Heart left ventricle (tissue), 16 donors: Measurements from ENCODE around the gene TMEM30B. TPM values are rescaled to one million over a fixed set of nuclear protein-coding genes. Genes with fewer than 3 reads are reported as not detected.

Experiments
- ATAC-seq, 4 donors: fragments of 200-7000 bp; cut with Tn5 transposase; one replicate each; pipeline ENCODE4 v1.9.1; 2020 to 2022; ENCODE audit warnings: moderate library complexity in 4 of 4, mild to moderate bottlenecking in 3 of 4, moderate number of reproducible peaks in 1 of 4
- DNase-seq, 5 donors: peaks; one replicate each; pipeline ENCODE4 v3.0.0-alpha.2; 2020
- H3K27ac ChIP-seq, 12 donors: fragments of 200-600 bp; sonication (generic) in 4 of 12; one replicate each; pipeline versions ENCODE4 v1.5.0 to v1.8.0; 2016 to 2022; ENCODE audit warnings: mild to moderate bottlenecking in 2 of 12
- H3K27me3 ChIP-seq, 9 donors: fragments of 200-600 bp; sonication (generic) in 2 of 9; one replicate each; pipeline versions ENCODE4 v1.5.1 to v1.8.0; 2016 to 2022; ENCODE audit warnings: mild to moderate bottlenecking in 3 of 9
- H3K36me3 ChIP-seq, 9 donors: fragments of 200-600 bp; sonication (generic) in 2 of 9; one replicate each; pipeline versions ENCODE4 v1.5.0 to v1.8.0; 2018 to 2022; ENCODE audit warnings: mild to moderate bottlenecking in 2 of 9
- H3K4me1 ChIP-seq, 12 donors: fragments of 200-600 bp; sonication (generic) in 4 of 12; one replicate each; pipeline versions ENCODE4 v1.5.0 to v1.8.0; 2016 to 2022; ENCODE audit warnings: mild to moderate bottlenecking in 3 of 12
- H3K4me3 ChIP-seq, 12 donors: fragments of 200-600 bp; sonication (generic) in 4 of 12; one replicate each; pipeline versions ENCODE4 v1.5.0 to v1.8.0; 2017 to 2022; ENCODE audit warnings: mild to moderate bottlenecking in 9 of 12, moderate library complexity in 4 of 12
- H3K9me3 ChIP-seq, 12 donors: fragments of 200-600 bp; sonication (generic) in 4 of 12; one replicate each; pipeline versions ENCODE4 v1.5.0 to v1.8.0; 2016 to 2022; ENCODE audit warnings: mild to moderate bottlenecking in 1 of 12
- CTCF ChIP-seq, 12 donors: fragments of 200-600 bp; sonication (generic) in 4 of 12; IDR thresholded peaks; one replicate each; pipeline versions ENCODE4 v1.5.0 to v1.8.0; 2018 to 2022; ENCODE audit warnings: antibody characterized with exemption in 12 of 12, mild to moderate bottlenecking in 5 of 12
- POLR2A ChIP-seq, 2 donors: fragments of 450-650 bp; IDR thresholded peaks; one replicate each; pipeline ENCODE4 v1.6.1; 2017; ENCODE audit warnings: antibody characterized with exemption in 2 of 2, mild to moderate bottlenecking in 2 of 2, moderate library complexity in 2 of 2
- WGBS, 4 donors: extraction: QIAGEN DNeasy Blood & Tissue Kit in 2 of 4; methylation state at CpG; one replicate each; pipeline versions ENCODE4 v1.1.5 to v1.1.7; 2013 to 2018; 5-methylcytosine and 5-hydroxymethylcytosine counted together
- intact Hi-C, 10 donors: fragments of 100-400 bp; cut with DNase I; formaldehyde crosslinking; loops; one replicate each; pipeline versions ENCODE4 v1.11.1 to v1.14.2; 2022
- polyA plus RNA-seq, 2 donors: library from polyadenylated mRNA; stranded (reverse); fragments of 200-250 nt; gene quantifications; one replicate each; pipeline ENCODE4 v1.2.3, GENCODE V29; 2013
- total RNA-seq, 9 donors: library from RNA; depleted of rRNA in 2 of 9; stranded (reverse); fragments of >200 nt in 2 of 9; fragmentation: NEBNext Ultra II Directional in 3 of 9; extraction: Animal tissue kit (Norgen Biotek cat#: 25700) in 3 of 9; gene quantifications; one replicate each; pipeline versions ENCODE4 v1.1.0 to v1.2.4, GENCODE V29; 2016 to 2023
- donor health status: ischemic (EF 13 %, LVEDD 7.1; RV severe dilation, severe dysfunction).
- donor health status: healthy with polysubstance abuse.
- donor health status: DM: no; HTN: yes; CAD: no.
- donor health status: DM: no; HTN: no; CAD: no.
- donor health status: ischemic (EF 25% LVEDD 6.9; RV normal size, moderate dysfunction).
- donor health status: ischemic (EF 25% LVEDD 5.7; RV mildly dilated, moderate dysfunction).
- donor health status: healthy.
- donor health status: DM: yes; HTN: yes; CAD: no.
- donor health status: ischemic (EF 35%, LVEDD 5.7; RV mildly dilated, moderate dysfunction).
- donor health status: nonischemic (EF 11% LVEDD 7.7; RV severe dilation, severe dysfunction).
- donor health status: DM: yes; HTN: yes; CAD: no.
- donor health status: PGD.
- donor health status: ischemic (EF 29% LVEDD 5.4; RV normal size, mild dysfunction).
- donor health status: nonischemic (EF 23%, LVEDD 6.1; RV moderate dilation, normal function).

Gene TMEM30B
- total and polyA plus RNA-seq, 11 donors: 0.11 to 2.4 (median 0.38) TPM

- peak; percentile 89 to 97 (median 96) for ATAC-seq
- TF ChIP-seq CTCF (IDR thresholded peaks at IDR 0.05): peak; percentile 64 to 89 (median 82)
- no peak for TF ChIP-seq POLR2A (IDR thresholded peaks at IDR 0.05)
- H3K4me1 ChIP-seq: peaks cover 0 to 5% (median 0%) of the 10 kb centered on the region in 12 donors
- DNase-seq: peak in 4 of 5 donors; percentile 60 to 73 (median 67)
- intact Hi-C loops: loop anchor here (1.0 to 10.0 kb wide), 10 partner anchors 225 to 908 kb away; no protein-coding TSS in a partner anchor
- H3K9me3 ChIP-seq: no peaks in the 10 kb centered on the region
- H3K36me3 ChIP-seq: no peaks in the 10 kb centered on the region
- peaks cover 0 to 4% (median 0%) of the 10 kb centered on the region in 9 donors for H3K27me3 ChIP-seq
- no peak overlapping the region for H3K27ac ChIP-seq
- WGBS, 4 donors: 9 to 17% (median 12%) methylated on average over 7 of the region's 7 CpGs
- H3K4me3 ChIP-seq: no peak overlapping the region
Observed at GRCh38 chr14:61252369-61253063, 28.6 kb downstream of the TMEM30B start.

- Histone ChIP-seq H3K27me3 (peaks cover 0 to 7% (median 0%) of the 10 kb centered on the region in 9 donors), H3K9me3 (no peaks in the 10 kb centered on the region), H3K27ac (no peak overlapping the region), H3K4me1 (peaks cover 0 to 5% (median 0%) of the 10 kb centered on the region in 12 donors), H3K4me3 (no peak overlapping the region), H3K36me3 (no peaks in the 10 kb centered on the region)
- intact Hi-C loops: loop anchor here (2.0 to 10.0 kb wide), 7 partner anchors 223 to 905 kb away; no protein-coding TSS in a partner anchor
- 85 to 89% (median 87%) methylated on average over 9 of the region's 9 CpGs for WGBS, 4 donors
- DNase-seq (no peak), ATAC-seq (no peak)
- TF ChIP-seq POLR2A (IDR thresholded peaks at IDR 0.05) (no peak), CTCF (IDR thresholded peaks at IDR 0.05) (no peak)
Observed at GRCh38 chr14:61250063-61250462, 31.1 kb downstream of the TMEM30B start.

GRCh38 chr14:61247935-61248334 is 33.2 kb downstream of the TMEM30B start:
- 50 to 70% (median 52%) methylated on average over 1 of the region's 1 CpG for WGBS, 4 donors
- H3K4me3 ChIP-seq: no peak overlapping the region
- no peak for DNase-seq
- no peak for ATAC-seq
- H3K36me3 ChIP-seq: no peaks in the 10 kb centered on the region
- intact Hi-C loops: loop anchor here in 1 of 10 donors (10.0 kb wide), 1 partner anchor 223 kb away; no protein-coding TSS in a partner anchor
- peaks cover 0 to 14% (median 0%) of the 10 kb centered on the region in 9 donors for H3K27me3 ChIP-seq
- H3K4me1 ChIP-seq: peaks cover 0 to 5% (median 0%) of the 10 kb centered on the region in 12 donors
- no peaks in the 10 kb centered on the region for H3K9me3 ChIP-seq
- no peak for TF ChIP-seq POLR2A (IDR thresholded peaks at IDR 0.05)
- no peak for TF ChIP-seq CTCF (IDR thresholded peaks at IDR 0.05)
- no peak overlapping the region for H3K27ac ChIP-seq

GRCh38 chr14:61246721-61247120 is 34.4 kb downstream of the TMEM30B start:
- no peak for DNase-seq
- H3K4me3 ChIP-seq: no peak overlapping the region
- peaks cover 0 to 19% (median 0%) of the 10 kb centered on the region in 9 donors for H3K27me3 ChIP-seq
- no peak overlapping the region for H3K27ac ChIP-seq
- 72 to 88% (median 82%) methylated on average over 4 of the region's 4 CpGs for WGBS, 4 donors
- intact Hi-C loops: loop anchor here in 1 of 10 donors (10.0 kb wide), 1 partner anchor 222 kb away; no protein-coding TSS in a partner anchor
- H3K4me1 ChIP-seq: no peaks in the 10 kb centered on the region
- H3K9me3 ChIP-seq: no peaks in the 10 kb centered on the region
- H3K36me3 ChIP-seq: no peaks in the 10 kb centered on the region
- ATAC-seq: no peak
- TF ChIP-seq CTCF (IDR thresholded peaks at IDR 0.05): no peak
- no peak for TF ChIP-seq POLR2A (IDR thresholded peaks at IDR 0.05)
